ENCODE measurements around the gene ANKRD33B. TPM values are rescaled to one million over a fixed set of nuclear protein-coding genes. Genes with fewer than 3 reads are reported as not detected.
"Not testable (repeated sequence)": the region's sequence is repeated elsewhere in the genome, so short reads cannot be mapped to it uniquely, and the experiment has no call there.

Gene ANKRD33B
- total and polyA plus RNA-seq, 2 of the 8 experiments (the other 6 are each of a cell fraction or from before 2014, with no cell fraction given) = 6.9 to 20.6 TPM

DNA sequence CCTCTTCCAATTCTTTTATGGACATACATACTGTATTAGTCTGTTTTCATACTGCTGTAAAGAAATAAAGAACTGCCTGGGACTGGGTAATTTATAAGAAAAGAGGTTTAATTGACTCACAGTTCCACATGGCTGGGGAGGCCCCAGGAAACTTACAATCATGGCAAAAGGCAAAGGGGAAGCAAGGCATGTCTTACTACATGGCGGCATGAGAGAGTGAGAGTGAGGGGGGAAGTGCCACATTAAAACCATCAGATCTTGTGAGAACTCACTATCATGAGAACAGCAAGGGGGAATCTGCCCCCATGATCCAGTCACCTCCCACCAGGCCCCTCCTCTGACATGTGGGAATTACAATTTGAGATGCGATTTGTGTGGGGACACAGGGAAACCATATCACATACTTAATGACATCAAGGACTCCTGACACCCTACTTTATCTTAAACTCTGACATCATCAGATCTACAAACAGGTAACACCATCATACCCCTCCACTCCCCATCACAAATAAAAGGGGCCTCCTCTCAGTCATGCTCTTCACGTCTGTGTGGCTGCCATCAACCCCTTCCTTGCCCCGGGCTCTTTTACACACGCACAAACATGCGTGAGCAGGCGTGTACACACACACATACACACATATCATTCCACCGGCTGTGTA is 9.7 kb downstream of the ANKRD33B start (continued):
- TF ChIP-seq CHD1 (IDR thresholded peaks at IDR 0.05; ENCODE audit: low read depth, low read length) (no peak), ATF3 (IDR thresholded peaks at IDR 0.05; ENCODE audit: insufficient read depth, low read depth, low read length) (no peak), KDM4A (IDR thresholded peaks at IDR 0.05; ENCODE audit: low read depth, low read length, severe bottlenecking) (no peak), SP4 (IDR thresholded peaks at IDR 0.05; ENCODE audit: low read length) (no peak)

DNA sequence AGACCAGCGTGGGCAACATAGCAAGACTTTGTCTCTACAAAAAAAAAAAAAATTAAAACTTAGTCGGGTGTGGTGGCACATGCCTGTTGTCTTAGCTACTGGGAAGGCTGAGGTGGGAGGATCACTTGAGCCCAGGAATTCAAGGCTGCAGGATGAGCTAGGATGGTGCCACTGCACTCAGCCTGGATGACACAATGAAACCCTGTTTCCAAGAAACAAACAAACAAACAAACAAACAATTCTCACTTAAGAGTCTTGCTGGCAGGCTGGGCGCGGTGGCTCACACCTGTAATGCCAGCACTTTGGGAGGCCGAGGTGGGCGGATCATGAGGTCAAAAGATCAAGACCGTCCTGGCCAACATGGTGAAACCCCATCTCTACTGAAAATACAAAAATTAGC is 11.0 kb downstream of the ANKRD33B start:
- H3K79me1 ChIP-seq (ENCODE audit: low read depth, low read length); H3K23ac ChIP-seq (ENCODE audit: insufficient read length); H2BK5ac ChIP-seq (ENCODE audit: low read depth, low read length); H2AK5ac ChIP-seq (ENCODE audit: low read depth, low read length); H3K14ac ChIP-seq (ENCODE audit: insufficient read length); H3K4ac ChIP-seq (replicated peaks; ENCODE audit: insufficient read length, low read depth, low read length); H3K4me3 ChIP-seq (ENCODE audit: extremely low read depth in 1 of 4, insufficient read depth in 2 of 4, low read depth in 3 of 4, low read length in 4 of 4); H4K8ac ChIP-seq (ENCODE audit: extremely low read depth, insufficient read depth, low read length); H4K91ac ChIP-seq (replicated peaks; ENCODE audit: insufficient read length, low read length); H3K36me3 ChIP-seq (ENCODE audit: control insufficient read depth in 2 of 4, insufficient read depth in 4 of 4, low read length in 3 of 4); H3K27me3 ChIP-seq (replicated peaks in 1 of 4; ENCODE audit: control insufficient read depth in 3 of 4, extremely low read depth in 1 of 4, insufficient read depth in 3 of 4, low read length in 3 of 4); H3K9me3 ChIP-seq (ENCODE audit: insufficient read depth in 2 of 2, low read depth in 1 of 2, low read length in 1 of 2); H2BK20ac ChIP-seq (ENCODE audit: low read length); H3K18ac ChIP-seq (ENCODE audit: extremely low read depth, low read length); H3K27ac ChIP-seq (ENCODE audit: low read depth, low read length); H3K79me2 ChIP-seq (ENCODE audit: control insufficient read depth in 1 of 2, insufficient read depth in 2 of 2, low read length in 2 of 2); H3K23me2 ChIP-seq (ENCODE audit: low read depth, low read length); H4K20me1 ChIP-seq (replicated peaks in 1 of 2; ENCODE audit: control insufficient read depth in 1 of 2, insufficient read depth in 2 of 2, low read length in 2 of 2); H4K5ac ChIP-seq (ENCODE audit: insufficient read length, low read depth, low read length); H2BK120ac ChIP-seq (replicated peaks; ENCODE audit: low read depth, low read length); POLR2A ChIA-PET (ENCODE audit: partially characterized antibody); H2BK12ac ChIP-seq (ENCODE audit: low read depth, low read length); H2BK15ac ChIP-seq (ENCODE audit: low read length); H3K9ac ChIP-seq (replicated peaks in 1 of 4; ENCODE audit: extremely low read depth in 1 of 4, low read depth in 3 of 4, low read length in 3 of 4); H3K4me2 ChIP-seq (ENCODE audit: insufficient read depth in 1 of 2, low read depth in 2 of 2, low read length in 2 of 2); FAIRE-seq; H3K4me1 ChIP-seq (replicated peaks in 1 of 4; ENCODE audit: control insufficient read depth in 3 of 4, insufficient read depth in 4 of 4, low read length in 3 of 4); H2AFZ ChIP-seq (ENCODE audit: low read length); DNase-seq (ENCODE audit: low read depth in 1 of 2, low spot score in 2 of 2); H3K56ac ChIP-seq (replicated peaks; ENCODE audit: insufficient read length, low read depth, low read length): not testable (repeated sequence)
- WGBS, 2 experiments (ENCODE audit: extremely low coverage in 1 of 2, insufficient coverage in 1 of 2, insufficient read length in 1 of 2, insufficient replicate concordance in 2 of 2, low coverage in 1 of 2, low lambda C conversion rate in 2 of 2, missing lambda C conversion rate in 1 of 2) = 90% methylated on average over 4 of the region's 7 CpGs; no CpG with 5 or more reads in 1 of the 2 experiments
- CTCF ChIA-PET (ENCODE audit: partially characterized antibody) = interaction anchor here (0.6 to 3.8 kb wide), 14 partner anchors 8 to 1818 kb away, joined by 3 to 17 read pairs (median 4); no protein-coding TSS in a partner anchor
